ENCODE data around the gene PPM1D.
"Not testable (repeated sequence)": the region's sequence is repeated elsewhere in the genome, so short reads cannot be mapped to it uniquely, and the experiment has no call there.

The PPM1D gene

DNA sequence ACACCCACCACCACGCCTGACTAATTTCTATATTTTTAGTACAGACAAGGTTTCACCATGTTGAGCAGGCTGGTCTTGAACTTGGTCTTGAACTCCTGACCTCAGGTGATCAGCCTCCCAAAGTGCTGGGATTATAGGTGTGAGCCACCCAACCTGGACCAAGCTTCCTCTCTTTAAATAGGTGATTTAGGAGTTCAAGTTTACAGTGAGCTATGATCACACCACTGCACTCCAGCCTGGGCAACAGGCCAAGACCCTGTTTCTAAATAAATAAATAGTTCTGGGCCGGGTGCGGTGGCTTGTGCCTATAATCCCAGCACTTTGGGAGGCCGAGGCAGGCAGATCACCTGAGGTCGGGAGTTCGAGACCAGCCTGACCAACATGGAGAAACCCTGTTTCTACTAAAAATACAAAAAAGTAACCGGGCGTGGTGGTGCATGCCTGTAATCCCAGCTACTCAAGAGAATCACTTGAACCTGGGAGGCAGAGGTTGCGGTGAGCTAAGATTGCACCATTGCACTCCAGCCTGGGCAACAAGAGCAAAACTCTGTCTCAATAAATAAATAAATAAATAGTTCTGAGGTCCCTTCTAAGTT is 6.5 kb upstream of the PPM1D start:
- in situ Hi-C loops (cut with MboI; ENCODE audit: low sequenced_read_pairs), result not testable (repeated sequence)

GRCh38 chr17:60594170-60594569 is 5.8 kb upstream of the PPM1D start:
- in situ Hi-C loops (cut with MboI; ENCODE audit: low sequenced_read_pairs), result not testable (repeated sequence)

- in situ Hi-C loops (cut with MboI; ENCODE audit: low sequenced_read_pairs), result no loop called here
Observed at GRCh38 chr17:60594734-60595133, 5.3 kb upstream of the PPM1D start.

DNA sequence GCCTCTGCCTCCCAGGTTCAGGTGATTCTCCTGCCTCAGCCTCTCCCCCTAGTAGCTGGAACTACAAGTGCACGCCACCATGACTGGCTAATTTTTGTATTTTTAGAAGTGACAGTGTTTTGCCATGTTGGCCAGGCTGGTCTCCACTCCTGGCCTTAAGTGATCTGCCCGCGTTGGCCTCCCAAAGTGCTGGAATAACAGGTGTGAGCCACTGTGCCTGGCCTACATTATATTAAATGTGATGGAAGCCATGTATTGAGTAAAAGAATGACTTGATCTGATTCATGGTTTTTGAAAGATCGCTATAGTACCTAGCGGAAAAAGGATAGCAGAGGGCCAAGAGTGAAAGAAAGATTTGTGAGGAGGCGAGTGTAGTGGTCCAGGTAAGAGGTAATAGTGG is 2.7 kb upstream of the PPM1D start:
- in situ Hi-C loops (cut with MboI; ENCODE audit: low sequenced_read_pairs), result no loop called here

- in situ Hi-C loops (cut with MboI; ENCODE audit: low sequenced_read_pairs), result no loop called here
Observed at GRCh38 chr17:60598001-60598736, 1.8 kb upstream of the PPM1D start.

- in situ Hi-C loops (cut with MboI; ENCODE audit: low sequenced_read_pairs), result no loop called here
Observed at GRCh38 chr17:60599220-60599619, 773 bp upstream of the PPM1D start.

- in situ Hi-C loops (cut with MboI; ENCODE audit: low sequenced_read_pairs), result no loop called here
Observed at GRCh38 chr17:60600490-60601446, 775 bp downstream of the PPM1D start.

GRCh38 chr17:60601447-60602384 is 1.7 kb downstream of the PPM1D start:
- in situ Hi-C loops (cut with MboI; ENCODE audit: low sequenced_read_pairs), result no loop called here

- in situ Hi-C loops (cut with MboI; ENCODE audit: low sequenced_read_pairs), result no loop called here
Observed at GRCh38 chr17:60602385-60602742, 2.4 kb downstream of the PPM1D start.

DNA sequence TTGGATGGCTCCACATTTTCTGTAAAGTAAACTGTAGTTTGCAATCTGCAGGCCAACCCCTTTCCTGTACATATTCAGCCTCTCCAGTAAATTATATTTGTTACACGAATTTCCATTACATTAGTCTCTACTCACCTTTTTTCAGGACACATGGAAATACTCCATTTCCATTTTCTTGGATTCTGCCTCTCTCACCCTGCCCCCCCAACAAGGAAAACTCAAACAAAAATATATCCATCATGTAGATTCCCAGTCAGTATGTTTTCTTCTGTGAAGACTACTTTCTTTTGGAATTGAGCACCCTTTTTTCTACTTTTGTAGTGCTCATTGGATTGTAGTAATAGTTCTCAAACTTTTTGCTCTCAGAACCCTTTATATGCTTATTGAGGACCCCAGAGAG is 2.9 kb downstream of the PPM1D start:
- in situ Hi-C loops (cut with MboI; ENCODE audit: low sequenced_read_pairs), result no loop called here

- in situ Hi-C loops (cut with MboI; ENCODE audit: low sequenced_read_pairs), result not testable (repeated sequence)
Observed at GRCh38 chr17:60603477-60603876, 3.5 kb downstream of the PPM1D start.

- in situ Hi-C loops (cut with MboI; ENCODE audit: low sequenced_read_pairs), result no loop called here
Observed at GRCh38 chr17:60604686-60605334, 4.8 kb downstream of the PPM1D start.

DNA sequence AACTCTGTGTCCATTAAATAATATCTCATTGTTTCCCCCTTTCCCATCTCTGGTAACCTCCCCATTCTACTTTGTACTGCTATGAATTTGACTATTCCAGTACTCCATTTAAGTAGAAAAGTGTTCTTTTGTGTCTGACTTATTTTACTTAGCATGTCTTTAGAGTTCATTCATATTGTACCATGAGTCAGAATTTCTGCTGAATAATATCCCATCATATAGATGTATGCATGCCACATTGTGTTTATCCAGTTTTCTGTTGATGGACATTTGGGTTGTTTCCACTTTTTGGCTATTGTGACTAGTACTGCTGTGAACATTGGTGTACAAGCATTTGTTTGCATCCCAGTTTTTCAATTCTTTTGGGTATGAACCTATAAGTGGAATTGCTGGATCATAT is 6.0 kb downstream of the PPM1D start:
- in situ Hi-C loops (cut with MboI; ENCODE audit: low sequenced_read_pairs), result no loop called here

DNA sequence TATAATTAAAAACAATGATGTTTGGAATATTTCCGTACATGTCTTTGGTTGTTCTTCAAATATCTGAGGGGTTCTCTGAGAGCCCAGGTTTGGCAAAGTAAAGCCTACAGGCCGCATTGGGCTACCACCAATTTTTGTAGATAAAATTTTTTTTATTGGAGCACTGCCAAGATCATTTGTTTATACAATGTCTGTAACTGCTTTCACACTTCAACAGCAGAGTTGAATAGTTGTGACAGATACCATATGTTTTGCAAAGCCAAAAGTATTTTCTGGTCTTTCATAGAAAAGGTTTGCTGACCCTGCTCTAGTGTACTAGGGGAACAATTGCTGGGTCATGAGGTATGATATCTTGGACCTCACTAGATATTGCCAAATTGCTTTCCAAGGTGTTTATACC is 10.5 kb downstream of the PPM1D start:
- in situ Hi-C loops (cut with MboI; ENCODE audit: low sequenced_read_pairs), result no loop called here

DNA sequence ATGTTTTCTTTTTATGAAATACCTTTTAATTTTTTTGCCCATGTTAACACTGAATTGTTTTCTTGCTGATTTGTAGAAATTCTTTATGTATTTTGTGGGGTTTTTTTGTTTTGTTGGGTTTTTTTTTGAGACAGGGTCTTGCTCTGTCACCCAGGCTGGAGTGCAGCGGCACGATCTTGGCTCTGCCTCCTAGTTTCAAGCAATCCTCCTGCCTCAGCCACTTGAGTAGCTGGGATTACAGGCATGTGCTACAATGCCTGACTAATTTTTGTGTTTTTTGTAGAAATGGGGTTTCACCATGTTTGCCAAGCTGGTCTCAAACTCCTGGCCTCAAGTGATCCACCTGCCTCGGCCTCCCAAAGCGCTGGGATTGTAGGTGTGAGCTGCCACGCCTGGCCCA is 11.3 kb downstream of the PPM1D start:
- in situ Hi-C loops (cut with MboI; ENCODE audit: low sequenced_read_pairs), result not testable (repeated sequence)

- in situ Hi-C loops (cut with MboI; ENCODE audit: low sequenced_read_pairs), result no loop called here
Observed at GRCh38 chr17:60613325-60613724, 13.3 kb downstream of the PPM1D start.

GRCh38 chr17:60613796-60614195 is 13.8 kb downstream of the PPM1D start:
- in situ Hi-C loops (cut with MboI; ENCODE audit: low sequenced_read_pairs), result not testable (repeated sequence)

GRCh38 chr17:60614247-60614646 is 14.3 kb downstream of the PPM1D start:
- in situ Hi-C loops (cut with MboI; ENCODE audit: low sequenced_read_pairs), result not testable (repeated sequence)

- in situ Hi-C loops (cut with MboI; ENCODE audit: low sequenced_read_pairs), result no loop called here
Observed at GRCh38 chr17:60615108-60615507, 15.1 kb downstream of the PPM1D start.

- in situ Hi-C loops (cut with MboI; ENCODE audit: low sequenced_read_pairs), result no loop called here
Observed at GRCh38 chr17:60615840-60616239, 15.8 kb downstream of the PPM1D start.
